IMR-90 (cell line): ENCODE data around the gene OPCML. TPM values are rescaled to one million over a fixed set of nuclear protein-coding genes. Genes with fewer than 3 reads are reported as not detected.

ENCODE experiments used
- ATAC-seq: fragments of 200-7000 bp; cut with Tn5 transposase; 2 replicates; pipeline ENCODE4 v1.9.1; 2020; ENCODE audit warnings: low read depth, mild to moderate bottlenecking, moderate library complexity
- BruUV-seq: library from RNA; stranded (reverse); fragments of 400-500 nt; replicated peaks from 2 replicates; lab custom pipeline; 2021; lab: Mats Ljungman, UMichigan
- CTCF ChIA-PET: fragments of 300-600 bp; formaldehyde crosslinking; extraction: SDS; loops from one replicate; lab custom pipeline; 2021; ENCODE audit warnings: antibody characterized with exemption; lab: Yijun Ruan, JAX
- POLR2A ChIA-PET: fragments of 300-600 bp; sonication (Branson Sonifier 250); formaldehyde crosslinking; loops from one replicate; lab custom pipeline; 2022; ENCODE audit warnings: antibody characterized with exemption; ENCODE audit not compliant: unreplicated experiment; lab: Charles Lee
- DNase-seq: peaks from one replicate; pipeline ENCODE4 v3.0.0; 2013
- H2AFZ ChIP-seq: replicated peaks from 2 replicates; pipeline ENCODE3; 2013; ENCODE audit warnings: low read length, mild to moderate bottlenecking; ENCODE audit not compliant: poor library complexity
- H2AK5ac ChIP-seq: 2 replicates; pipeline ENCODE4 v1.6.1; 2013; ENCODE audit warnings: low read depth, low read length, inconsistent platforms
- H2AK9ac ChIP-seq: replicated peaks from 2 replicates; pipeline ENCODE3; 2013; ENCODE audit warnings: mild to moderate bottlenecking, low read depth, low read length, moderate library complexity; ENCODE audit not compliant: poor library complexity
- H2BK120ac ChIP-seq: 2 replicates; pipeline ENCODE4 v1.6.1; 2013; ENCODE audit warnings: low read depth, low read length, inconsistent platforms
- H2BK15ac ChIP-seq: 3 replicates; pipeline ENCODE4 v1.6.1; 2013; ENCODE audit warnings: low read depth, low read length, inconsistent platforms
- H2BK20ac ChIP-seq: 2 replicates; pipeline ENCODE4 v1.6.1; 2013; ENCODE audit warnings: low read depth, mild to moderate bottlenecking, inconsistent platforms, low read length, moderate library complexity
- H2BK5ac ChIP-seq: 2 replicates; pipeline ENCODE4 v1.6.1; 2013; ENCODE audit warnings: mild to moderate bottlenecking, low read depth, low read length, inconsistent platforms; ENCODE audit not compliant: poor library complexity, severe bottlenecking
- H3K14ac ChIP-seq: replicated peaks from 2 replicates; pipeline ENCODE4 v1.6.1; 2013; ENCODE audit warnings: low read depth, low read length, inconsistent platforms
- H3K18ac ChIP-seq: 2 replicates; pipeline ENCODE4 v1.6.1; 2013; ENCODE audit warnings: low read depth, low read length, control low read depth
- H3K23ac ChIP-seq: 2 replicates; pipeline ENCODE4 v1.6.1; 2013; ENCODE audit warnings: low read depth, low read length, inconsistent platforms
- H3K27ac ChIP-seq: 2 replicates; pipeline ENCODE4 v1.5.1; 2013; ENCODE audit warnings: mild to moderate bottlenecking, control low read depth, low read length; ENCODE audit not compliant: insufficient read depth
- H3K27me3 ChIP-seq: 2 replicates; pipeline ENCODE4 v1.6.1; 2013; ENCODE audit warnings: low read length; ENCODE audit not compliant: control insufficient read depth, insufficient read depth
- H3K36me3 ChIP-seq: 2 replicates; pipeline ENCODE4 v1.6.1; 2013; ENCODE audit warnings: low read length, mixed read lengths; ENCODE audit not compliant: control insufficient read depth, insufficient read depth
- H3K4ac ChIP-seq: 2 replicates; pipeline ENCODE4 v1.6.1; 2013; ENCODE audit warnings: low read depth, low read length, inconsistent platforms
- H3K4me1 ChIP-seq: 2 replicates; pipeline ENCODE4 v1.6.1; 2013; ENCODE audit warnings: low read length, mixed read lengths; ENCODE audit not compliant: control insufficient read depth, insufficient read depth
- H3K4me2 ChIP-seq: 2 replicates; pipeline ENCODE4 v1.6.1; 2013; ENCODE audit warnings: low read depth, mild to moderate bottlenecking, control low read depth, low read length, moderate library complexity
- H3K4me3 ChIP-seq: 2 replicates; pipeline ENCODE4 v1.5.1; 2013; ENCODE audit warnings: low read depth, mild to moderate bottlenecking, control low read depth, low read length, moderate library complexity; ENCODE audit not compliant: insufficient read depth
- H3K56ac ChIP-seq: 2 replicates; pipeline ENCODE4 v1.6.1; 2013; ENCODE audit warnings: low read length, inconsistent platforms; ENCODE audit not compliant: insufficient read depth; ENCODE audit errors: extremely low read depth
- H3K79me1 ChIP-seq, 2 experiments: 2 replicates each; pipeline ENCODE4 v1.6.1; 2013; ENCODE audit warnings: low read length in 2 of 2, inconsistent platforms in 1 of 2, low read depth in 1 of 2
- H3K9ac ChIP-seq: 2 replicates; pipeline ENCODE4 v1.6.1; 2013; ENCODE audit warnings: low read depth, low read length, control low read depth
- H3K9me1 ChIP-seq: 2 replicates; pipeline ENCODE4 v1.6.1; 2013; ENCODE audit warnings: low read length, inconsistent platforms; ENCODE audit not compliant: insufficient read depth
- H3K9me3 ChIP-seq: 2 replicates; pipeline ENCODE4 v1.6.1; 2013; ENCODE audit warnings: low read length; ENCODE audit not compliant: control insufficient read depth, insufficient read depth
- H4K20me1 ChIP-seq: 2 replicates; pipeline ENCODE4 v1.6.1; 2013; ENCODE audit warnings: low read length, inconsistent platforms; ENCODE audit not compliant: insufficient read depth
- H4K5ac ChIP-seq: 2 replicates; pipeline ENCODE4 v1.6.1; 2013; ENCODE audit warnings: mild to moderate bottlenecking, low read depth, low read length, control low read depth
- H4K8ac ChIP-seq, 2 experiments: 2 replicates each; pipeline ENCODE4 v1.6.1; 2013; ENCODE audit warnings: low read depth in 2 of 2, low read length in 2 of 2, control low read depth in 1 of 2, inconsistent platforms in 1 of 2
- H4K91ac ChIP-seq: 2 replicates; pipeline ENCODE4 v1.6.1; 2013; ENCODE audit warnings: low read depth, low read length, inconsistent platforms; ENCODE audit not compliant: insufficient read depth
- FOS ChIP-seq: fragments of 150-350 bp; IDR thresholded peaks from 2 replicates; pipeline ENCODE4 v1.6.1; 2016; ENCODE audit warnings: low read depth, low read length
- WGBS, 2 experiments: methylation state at CpG; one replicate each; pipeline versions ENCODE4 v1.1.5 to v1.1.7; 2013; ENCODE audit warnings: missing lambda C conversion rate in 2 of 2; ENCODE audit not compliant: insufficient read length in 1 of 2; ENCODE audit errors: extremely low coverage in 2 of 2; 5-methylcytosine and 5-hydroxymethylcytosine counted together
- dilution Hi-C: fragments of 300-500 bp; cut with HindIII; formaldehyde crosslinking; loops from one replicate; pipeline ENCODE4 v1.14.3; 2018; ENCODE audit warnings: low sequenced_read_pairs; ENCODE audit not compliant: unreplicated experiment
- in situ Hi-C: fragments of 300-500 bp; cut with MboI; formaldehyde crosslinking; loops from 3 replicates; pipeline ENCODE4 v1.14.3; 2019; ENCODE audit warnings: low sequenced_read_pairs, inconsistent platforms, mixed read lengths
- intact Hi-C: fragments of 100-400 bp; cut with micrococcal nuclease; formaldehyde crosslinking; loops from 2 replicates; pipeline ENCODE4 v1.10.0; 2022
- polyA plus RNA-seq, 3 experiments: library from polyadenylated mRNA; depleted of rRNA; stranded (reverse); fragments of >200 nt; gene quantifications; 2 replicates each; pipeline ENCODE4 v1.2.3, GENCODE V29; 2012; ENCODE audit warnings: low replicate concordance in 1 of 3
- total RNA-seq: library from RNA; depleted of rRNA; stranded (reverse); fragments of >200 nt; gene quantifications from 2 replicates; pipeline ENCODE4 v1.2.3, GENCODE V29; 2012

OPCML gene
- total and polyA plus RNA-seq, 2 of the 4 experiments (the other 2 are of a cell fraction): under 0.01 to 2.6 TPM

GRCh38 chr11:132803436-132803835 lies 728.9 kb downstream of the OPCML start:
- CTCF ChIA-PET: no interaction called here
- H3K23ac ChIP-seq: no peak overlapping the region
- no peak overlapping the region for H2AK9ac ChIP-seq
- POLR2A ChIA-PET: no interaction called here
- no peaks in the 10 kb centered on the region for H3K79me1 ChIP-seq
- H3K4ac ChIP-seq: no peak overlapping the region
- no peaks in the 10 kb centered on the region for H3K27me3 ChIP-seq
- no peak overlapping the region for H2AFZ ChIP-seq
- WGBS, 2 experiments: no CpG with 5 or more reads among the region's 2 CpGs
- peak; percentile 32 for DNase-seq
- H2AK5ac ChIP-seq: no peak overlapping the region
- H2BK15ac ChIP-seq: no peak overlapping the region
- dilution Hi-C loops: no loop called here
- H3K56ac ChIP-seq: no peak overlapping the region
- H3K14ac ChIP-seq: no peak overlapping the region
- no peaks in the 10 kb centered on the region for H3K9me1 ChIP-seq
- no peaks in the 10 kb centered on the region for H3K4me1 ChIP-seq
- no peaks in the 10 kb centered on the region for H3K36me3 ChIP-seq
- H3K27ac ChIP-seq: no peak overlapping the region
- no peak overlapping the region for H4K8ac ChIP-seq
- intact Hi-C loops: no loop called here
- H2BK20ac ChIP-seq: no peak overlapping the region
- no peak overlapping the region for H2BK5ac ChIP-seq
- no peak for TF ChIP-seq FOS
- H4K20me1 ChIP-seq: no peaks in the 10 kb centered on the region
- BruUV-seq: no TSS peak
- in situ Hi-C loops: no loop called here
- H2BK120ac ChIP-seq: no peak overlapping the region
- no peak overlapping the region for H3K4me2 ChIP-seq
- no peak overlapping the region for H4K91ac ChIP-seq
- H3K9ac ChIP-seq: no peak overlapping the region
- ATAC-seq: no peak
- no peak overlapping the region for H3K18ac ChIP-seq
- H3K4me3 ChIP-seq: no peak overlapping the region
- H3K9me3 ChIP-seq: no peaks in the 10 kb centered on the region
- no peak overlapping the region for H4K5ac ChIP-seq
